Measurements from ENCODE around the gene FBXL14. TPM values are rescaled to one million over a fixed set of nuclear protein-coding genes. Genes with fewer than 3 reads are reported as not detected.

Gene FBXL14
- total RNA-seq, 1 donor from 2014 or later, result 37.7 TPM

- peaks cover 2% of the 10 kb centered on the region for H3K36me3 Mint-ChIP-seq (ENCODE audit: insufficient read depth)
- TF ChIP-seq CTCF (IDR thresholded peaks at IDR 0.05; ENCODE audit: unreplicated experiment), result no peak
- peaks cover 7% of the 10 kb centered on the region for H3K4me1 Mint-ChIP-seq (ENCODE audit: low read depth)
- no peak overlapping the region for H3K27ac Mint-ChIP-seq
- H3K9me3 Mint-ChIP-seq (ENCODE audit: low read depth), result no peaks in the 10 kb centered on the region
- no peak overlapping the region for H3K4me3 Mint-ChIP-seq (ENCODE audit: low read depth)
- DNase-seq (ENCODE audit: low spot score, unreplicated experiment), result no peak
- peaks cover 35% of the 10 kb centered on the region for H3K27me3 Mint-ChIP-seq
Observed at GRCh38 chr12:1639538-1639937, 45.2 kb upstream of the FBXL14 start.

- Mint-ChIP-seq H3K9me3 (ENCODE audit: low read depth) (no peaks in the 10 kb centered on the region), H3K27me3 (peaks cover 46% of the 10 kb centered on the region), H3K4me3 (ENCODE audit: low read depth) (no peak overlapping the region), H3K4me1 (ENCODE audit: low read depth) (peaks cover 12% of the 10 kb centered on the region), H3K36me3 (ENCODE audit: insufficient read depth) (peaks cover 2% of the 10 kb centered on the region), H3K27ac (no peak overlapping the region)
- TF ChIP-seq CTCF (IDR thresholded peaks at IDR 0.05; ENCODE audit: unreplicated experiment), result no peak
- DNase-seq (ENCODE audit: low spot score, unreplicated experiment), result no peak
Observed at GRCh38 chr12:1638203-1638602, 43.8 kb upstream of the FBXL14 start.

- DNase-seq (ENCODE audit: low spot score, unreplicated experiment), result no peak
- TF ChIP-seq CTCF (IDR thresholded peaks at IDR 0.05; ENCODE audit: unreplicated experiment), result no peak
- Mint-ChIP-seq H3K4me1 (ENCODE audit: low read depth) (peaks cover 23% of the 10 kb centered on the region), H3K27ac (no peak overlapping the region), H3K9me3 (ENCODE audit: low read depth) (no peaks in the 10 kb centered on the region), H3K36me3 (ENCODE audit: insufficient read depth) (peaks cover 2% of the 10 kb centered on the region), H3K27me3 (peaks cover 55% of the 10 kb centered on the region), H3K4me3 (ENCODE audit: low read depth) (no peak overlapping the region)
Observed at GRCh38 chr12:1635301-1636095, 41.1 kb upstream of the FBXL14 start.

GRCh38 chr12:1634590-1635191 is 40.3 kb upstream of the FBXL14 start:
- peak; percentile 87 for TF ChIP-seq CTCF (IDR thresholded peaks at IDR 0.05; ENCODE audit: unreplicated experiment)
- Mint-ChIP-seq H3K4me3 (ENCODE audit: low read depth) (no peak overlapping the region), H3K27ac (no peak overlapping the region), H3K4me1 (ENCODE audit: low read depth) (peaks cover 24% of the 10 kb centered on the region), H3K36me3 (ENCODE audit: insufficient read depth) (no peaks in the 10 kb centered on the region), H3K27me3 (peaks cover 60% of the 10 kb centered on the region), H3K9me3 (ENCODE audit: low read depth) (no peaks in the 10 kb centered on the region)
- peak; percentile 59 for DNase-seq (ENCODE audit: low spot score, unreplicated experiment)

- Mint-ChIP-seq H3K27me3 (peaks cover 66% of the 10 kb centered on the region), H3K9me3 (ENCODE audit: low read depth) (no peaks in the 10 kb centered on the region), H3K27ac (no peak overlapping the region), H3K4me3 (ENCODE audit: low read depth) (no peak overlapping the region), H3K4me1 (ENCODE audit: low read depth) (peaks cover 28% of the 10 kb centered on the region), H3K36me3 (ENCODE audit: insufficient read depth) (no peaks in the 10 kb centered on the region)
- no peak for TF ChIP-seq CTCF (IDR thresholded peaks at IDR 0.05; ENCODE audit: unreplicated experiment)
- DNase-seq (ENCODE audit: low spot score, unreplicated experiment), result no peak
Observed at GRCh38 chr12:1634149-1634548, 39.8 kb upstream of the FBXL14 start.
